GM12864 (cell line): ENCODE data around the gene LINC00305.

Experiments
- DNase-seq: peaks from one replicate; pipeline ENCODE4 v3.0.0-alpha.2; 2011; ENCODE audit warnings: low read depth
- H3K4me3 ChIP-seq: 2 replicates; pipeline ENCODE4 v1.5.1; 2011; ENCODE audit warnings: mild to moderate bottlenecking, low read depth, low read length, control low read depth
- CTCF ChIP-seq: IDR thresholded peaks from 2 replicates; pipeline ENCODE4 v1.5.1; 2011; ENCODE audit warnings: low read depth, mild to moderate bottlenecking, moderate library complexity, low read length, control low read depth, inconsistent platforms; ENCODE audit errors: missing control alignments

Gene LINC00305

GRCh38 chr18:64044616-64045015, 104.3 kb downstream of the LINC00305 start:
- DNase-seq: no peak
- TF ChIP-seq CTCF: no peak
- H3K4me3 ChIP-seq: no peak overlapping the region

- DNase-seq: no peak
- no peak for TF ChIP-seq CTCF
- H3K4me3 ChIP-seq: no peak overlapping the region
Observed at GRCh38 chr18:64042728-64043358, 106.0 kb downstream of the LINC00305 start.

GRCh38 chr18:64037812-64038414, 111.0 kb downstream of the LINC00305 start:
- DNase-seq: no peak
- peak; percentile 46 for TF ChIP-seq CTCF
- no peak overlapping the region for H3K4me3 ChIP-seq

- H3K4me3 ChIP-seq: no peak overlapping the region
- no peak for TF ChIP-seq CTCF
- DNase-seq: no peak
Observed at GRCh38 chr18:64032312-64032711, 116.6 kb downstream of the LINC00305 start.

DNA sequence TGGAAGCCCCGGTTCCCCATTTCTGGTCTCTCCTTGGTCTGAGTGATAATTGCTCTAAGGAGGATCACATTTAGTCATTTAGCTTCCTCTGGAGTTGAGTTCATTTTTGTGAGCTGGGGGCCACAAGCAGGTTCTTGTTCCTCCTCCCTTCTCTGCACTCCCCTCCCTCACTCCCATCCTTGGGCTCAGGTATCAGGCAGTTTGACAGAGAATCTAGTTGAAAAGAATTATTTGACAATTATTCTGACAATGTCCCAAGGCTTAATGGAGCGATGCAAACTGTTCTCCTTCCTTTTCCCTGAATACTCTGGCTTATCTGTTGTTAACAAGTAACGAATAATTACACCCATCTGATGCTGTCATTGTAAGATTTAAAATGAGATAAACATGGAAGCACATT, 117.5 kb downstream of the LINC00305 start:
- no peak for TF ChIP-seq CTCF
- no peak for DNase-seq
- no peak overlapping the region for H3K4me3 ChIP-seq
